WTC11 (cell line): Measurements from ENCODE around the gene GRIK2. TPM values are rescaled to one million over a fixed set of nuclear protein-coding genes. Genes with fewer than 3 reads are reported as not detected.
A peak's percentile ranks its signal among the peaks of the same experiment; 100 is the strongest.

ENCODE experiments used
- ATAC-seq: fragments of 200-7000 bp; cut with Tn5 transposase; 2 replicates; pipeline ENCODE4 v1.10.0; 2021; ENCODE audit warnings: mild to moderate bottlenecking, moderate library complexity
- CTCF ChIA-PET: fragments of 300-600 bp; sonication (Branson Sonifier 250); formaldehyde crosslinking; loops from one replicate; lab custom pipeline; 2021; ENCODE audit warnings: antibody characterized with exemption; lab: Charles Lee
- POLR2A ChIA-PET: fragments of 350-600 bp; sonication (Branson Sonifier 250); formaldehyde crosslinking; loops from one replicate; lab custom pipeline; 2021; ENCODE audit warnings: antibody characterized with exemption; lab: Charles Lee
- DNase-seq: peaks from one replicate; pipeline ENCODE4 v3.0.0; 2021; ENCODE audit warnings: low spot score
- H3K27ac Mint-ChIP-seq: 2 replicates; pipeline ENCODE4 v1.8.0; 2021; ENCODE audit warnings: mixed read lengths
- H3K27me3 Mint-ChIP-seq: 2 replicates; pipeline ENCODE4 v1.8.0; 2021; ENCODE audit warnings: low read depth, mild to moderate bottlenecking, moderate library complexity, mixed read lengths
- H3K36me3 Mint-ChIP-seq: 2 replicates; pipeline ENCODE4 v1.8.0; 2021; ENCODE audit warnings: mixed read lengths
- H3K4me1 Mint-ChIP-seq: 2 replicates; pipeline ENCODE4 v1.8.0; 2022; ENCODE audit warnings: mixed read lengths
- H3K4me3 Mint-ChIP-seq: 2 replicates; pipeline ENCODE4 v1.8.0; 2021; ENCODE audit warnings: mild to moderate bottlenecking, moderate library complexity, mixed read lengths
- H3K9me3 Mint-ChIP-seq: 2 replicates; pipeline ENCODE4 v1.8.0; 2021; ENCODE audit warnings: mixed read lengths
- CDX4 ChIP-seq: fragments of 250-450 bp; sonication (Bioruptor Pico); IDR thresholded peaks from 2 replicates; pipeline ENCODE4 v1.9.0; 2021; ENCODE audit warnings: moderate library complexity, mild to moderate bottlenecking, inconsistent platforms, borderline replicate concordance
- ELF4 ChIP-seq: sonication (generic); formaldehyde crosslinking; IDR thresholded peaks from 2 replicates; pipeline ENCODE4 v1.8.1; 2022; ENCODE audit warnings: low read depth, mild to moderate bottlenecking, moderate library complexity, missing genetic modification reagents
- EMX1 ChIP-seq: fragments of 250-450 bp; sonication (Bioruptor Pico); IDR thresholded peaks from 2 replicates; pipeline ENCODE4 v1.8.0; 2021; ENCODE audit warnings: mild to moderate bottlenecking
- GRHL2 ChIP-seq: fragments of 250-450 bp; sonication (Bioruptor Pico); IDR thresholded peaks from 2 replicates; pipeline ENCODE4 v1.8.0; 2022; ENCODE audit warnings: mild to moderate bottlenecking, moderate library complexity; ENCODE audit not compliant: insufficient replicate concordance, severe bottlenecking
- HMGA2 ChIP-seq: fragments of 250-450 bp; sonication (Bioruptor Pico); IDR thresholded peaks from 2 replicates; pipeline ENCODE4 v1.4.0; 2021; ENCODE audit warnings: mild to moderate bottlenecking, moderate library complexity
- JAZF1 ChIP-seq: fragments of 250-450 bp; sonication (Bioruptor Pico); IDR thresholded peaks from 2 replicates; pipeline ENCODE4 v1.9.0; 2021; ENCODE audit warnings: moderate library complexity, mild to moderate bottlenecking, inconsistent platforms
- MXD4 ChIP-seq: fragments of 250-450 bp; sonication (Bioruptor Pico); IDR thresholded peaks from 2 replicates; pipeline ENCODE4 v1.8.0; 2021; ENCODE audit warnings: mild to moderate bottlenecking, moderate library complexity, borderline replicate concordance
- MYBL2 ChIP-seq: sonication (generic); formaldehyde crosslinking; IDR thresholded peaks from 2 replicates; pipeline ENCODE4 v1.8.1; 2023; ENCODE audit warnings: mild to moderate bottlenecking, moderate library complexity, missing genetic modification reagents
- NR1H2 ChIP-seq: sonication (generic); formaldehyde crosslinking; IDR thresholded peaks from 2 replicates; pipeline ENCODE4 v1.9.0; 2021; ENCODE audit warnings: mild to moderate bottlenecking, moderate library complexity, missing genetic modification reagents
- NR2C2 ChIP-seq: sonication (generic); formaldehyde crosslinking; IDR thresholded peaks from 2 replicates; pipeline ENCODE4 v1.8.0; 2022; ENCODE audit warnings: mild to moderate bottlenecking, missing genetic modification reagents
- STAT6 ChIP-seq: sonication (generic); formaldehyde crosslinking; conservative IDR thresholded peaks from 2 replicates; pipeline ENCODE4 v1.8.1; 2023; ENCODE audit warnings: mild to moderate bottlenecking, low read depth, missing genetic modification reagents, moderate library complexity
- ZBTB21 ChIP-seq: sonication (generic); formaldehyde crosslinking; IDR thresholded peaks from 2 replicates; pipeline ENCODE4 v1.8.1; 2023; ENCODE audit warnings: mild to moderate bottlenecking, missing genetic modification reagents, borderline replicate concordance
- ZMAT4 ChIP-seq: fragments of 250-450 bp; sonication (Bioruptor Pico); IDR thresholded peaks from 2 replicates; pipeline ENCODE4 v1.9.0; 2021; ENCODE audit warnings: mild to moderate bottlenecking
- ZNF317 ChIP-seq: sonication (generic); formaldehyde crosslinking; IDR thresholded peaks from 2 replicates; pipeline ENCODE4 v1.8.1; 2023; ENCODE audit warnings: low read depth, mild to moderate bottlenecking, moderate library complexity, missing genetic modification reagents, borderline replicate concordance
- ZNF425 ChIP-seq: fragments of 250-450 bp; sonication (Bioruptor Pico); conservative IDR thresholded peaks from 2 replicates; pipeline ENCODE4 v1.9.0; 2021; ENCODE audit warnings: mild to moderate bottlenecking
- total RNA-seq: library from RNA; stranded (reverse); gene quantifications from 3 replicates; pipeline ENCODE4 v1.2.3, GENCODE V29; 2021
- TF ChIP-seq, protein P1 (sequence below): fragments of 250-450 bp; sonication (Bioruptor Pico); IDR thresholded peaks from 2 replicates; pipeline ENCODE4 v1.9.0; 2021; ENCODE audit warnings: mild to moderate bottlenecking, borderline replicate concordance

The GRIK2 gene
- total RNA-seq, 1 experiment from 2014 or later = 2.7 TPM

DNA sequence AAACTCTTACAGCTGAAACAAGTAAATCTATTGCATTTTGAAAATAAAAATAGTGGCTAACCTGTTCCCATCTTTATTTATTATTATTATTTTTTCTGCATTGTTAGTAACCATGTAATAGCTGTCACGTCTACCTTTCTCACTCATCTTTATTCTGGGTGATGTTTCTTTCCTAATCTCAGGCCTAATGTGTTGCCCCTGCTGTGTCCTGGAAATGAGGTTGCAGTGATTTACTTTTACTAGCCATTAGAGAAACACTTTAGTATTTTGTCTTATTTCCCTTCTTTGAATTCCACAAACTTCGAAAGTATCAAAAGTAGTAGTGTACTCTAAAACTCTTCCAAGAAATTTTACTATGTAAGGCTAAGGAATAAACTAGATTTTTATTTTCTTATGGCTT is 546.9 kb downstream of the GRIK2 start:
- Mint-ChIP-seq H3K4me1 (peaks cover 10% of the 10 kb centered on the region), H3K36me3 (peaks cover 20% of the 10 kb centered on the region), H3K27ac (no peak overlapping the region)
- TF ChIP-seq EMX1 (CRISPR knock-in tag) (no peak), STAT6 (CRISPR knock-in tag) (no peak), ELF4 (no peak), NR2C2 (CRISPR knock-in tag) (no peak), ZBTB21 (CRISPR knock-in tag) (no peak)
- TF ChIP-seq, all 79 proteins: peak for 0
- CTCF ChIA-PET = no interaction called here
- Mint-ChIP-seq H3K4me3 (no peak overlapping the region), H3K27me3 (no peaks in the 10 kb centered on the region), H3K9me3 (peaks cover 22% of the 10 kb centered on the region)
- POLR2A ChIA-PET = no interaction called here
- ATAC-seq = no peak
- DNase-seq = no peak

GRCh38 chr6:101956961-101957360 is 563.5 kb downstream of the GRIK2 start:
- Mint-ChIP-seq H3K36me3 (0 out of 2 replicates have a peak, but pooled peaks cover 2% of the 10 kb centered on the region), H3K27ac (no peak overlapping the region), H3K4me3 (no peak overlapping the region), H3K9me3 (peaks cover 2% of the 10 kb centered on the region; the same call in 1 of the 2 replicates), H3K27me3 (no peaks in the 10 kb centered on the region), H3K4me1 (no peaks in the 10 kb centered on the region)
- TF ChIP-seq JAZF1 (CRISPR knock-in tag) (no peak), ZNF317 (CRISPR knock-in tag) (no peak), HMGA2 (no peak), ZNF425 (no peak)
- TF ChIP-seq, protein P1, sequence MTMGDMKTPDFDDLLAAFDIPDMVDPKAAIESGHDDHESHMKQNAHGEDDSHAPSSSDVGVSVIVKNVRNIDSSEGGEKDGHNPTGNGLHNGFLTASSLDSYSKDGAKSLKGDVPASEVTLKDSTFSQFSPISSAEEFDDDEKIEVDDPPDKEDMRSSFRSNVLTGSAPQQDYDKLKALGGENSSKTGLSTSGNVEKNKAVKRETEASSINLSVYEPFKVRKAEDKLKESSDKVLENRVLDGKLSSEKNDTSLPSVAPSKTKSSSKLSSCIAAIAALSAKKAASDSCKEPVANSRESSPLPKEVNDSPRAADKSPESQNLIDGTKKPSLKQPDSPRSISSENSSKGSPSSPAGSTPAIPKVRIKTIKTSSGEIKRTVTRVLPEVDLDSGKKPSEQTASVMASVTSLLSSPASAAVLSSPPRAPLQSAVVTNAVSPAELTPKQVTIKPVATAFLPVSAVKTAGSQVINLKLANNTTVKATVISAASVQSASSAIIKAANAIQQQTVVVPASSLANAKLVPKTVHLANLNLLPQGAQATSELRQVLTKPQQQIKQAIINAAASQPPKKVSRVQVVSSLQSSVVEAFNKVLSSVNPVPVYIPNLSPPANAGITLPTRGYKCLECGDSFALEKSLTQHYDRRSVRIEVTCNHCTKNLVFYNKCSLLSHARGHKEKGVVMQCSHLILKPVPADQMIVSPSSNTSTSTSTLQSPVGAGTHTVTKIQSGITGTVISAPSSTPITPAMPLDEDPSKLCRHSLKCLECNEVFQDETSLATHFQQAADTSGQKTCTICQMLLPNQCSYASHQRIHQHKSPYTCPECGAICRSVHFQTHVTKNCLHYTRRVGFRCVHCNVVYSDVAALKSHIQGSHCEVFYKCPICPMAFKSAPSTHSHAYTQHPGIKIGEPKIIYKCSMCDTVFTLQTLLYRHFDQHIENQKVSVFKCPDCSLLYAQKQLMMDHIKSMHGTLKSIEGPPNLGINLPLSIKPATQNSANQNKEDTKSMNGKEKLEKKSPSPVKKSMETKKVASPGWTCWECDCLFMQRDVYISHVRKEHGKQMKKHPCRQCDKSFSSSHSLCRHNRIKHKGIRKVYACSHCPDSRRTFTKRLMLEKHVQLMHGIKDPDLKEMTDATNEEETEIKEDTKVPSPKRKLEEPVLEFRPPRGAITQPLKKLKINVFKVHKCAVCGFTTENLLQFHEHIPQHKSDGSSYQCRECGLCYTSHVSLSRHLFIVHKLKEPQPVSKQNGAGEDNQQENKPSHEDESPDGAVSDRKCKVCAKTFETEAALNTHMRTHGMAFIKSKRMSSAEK = no peak
- ChIA-PET CTCF (no interaction called here), POLR2A (no interaction called here)
- DNase-seq (no peak), ATAC-seq (no peak)

- TF ChIP-seq NR1H2 (CRISPR knock-in tag) (no peak), MYBL2 (CRISPR knock-in tag) (no peak), ZMAT4 (no peak), MXD4 (CRISPR knock-in tag) (no peak), GRHL2 (no peak), CDX4 (no peak)
- POLR2A ChIA-PET = no interaction called here
- peak; percentile 85 for ATAC-seq
- Mint-ChIP-seq H3K27ac (no peak overlapping the region), H3K4me3 (no peak overlapping the region), H3K36me3 (0 out of 2 replicates have a peak, but pooled peaks cover 8% of the 10 kb centered on the region), H3K27me3 (no peaks in the 10 kb centered on the region), H3K4me1 (no peaks in the 10 kb centered on the region), H3K9me3 (peaks cover 6% of the 10 kb centered on the region; the same call in 1 of the 2 replicates)
- CTCF ChIA-PET = interaction anchor here (1.1 to 1.3 kb wide), 3 partner anchors 153 to 568 kb away, joined by 3 read pairs; partner anchors contain the start of gene GRIK2
- peak; percentile 13 for DNase-seq
Measured at GRCh38 chr6:101961357-101961756, 567.8 kb downstream of the GRIK2 start.
